Fibroblast of skin of left quadriceps (primary cell): ENCODE measurements around the gene TNRC6B.

Source experiments
- DNase-seq, 2 experiments: peaks; one replicate each; pipeline ENCODE4 v3.0.0-alpha.2; 2013; ENCODE audit warnings: low read depth in 2 of 2

Gene TNRC6B

DNA sequence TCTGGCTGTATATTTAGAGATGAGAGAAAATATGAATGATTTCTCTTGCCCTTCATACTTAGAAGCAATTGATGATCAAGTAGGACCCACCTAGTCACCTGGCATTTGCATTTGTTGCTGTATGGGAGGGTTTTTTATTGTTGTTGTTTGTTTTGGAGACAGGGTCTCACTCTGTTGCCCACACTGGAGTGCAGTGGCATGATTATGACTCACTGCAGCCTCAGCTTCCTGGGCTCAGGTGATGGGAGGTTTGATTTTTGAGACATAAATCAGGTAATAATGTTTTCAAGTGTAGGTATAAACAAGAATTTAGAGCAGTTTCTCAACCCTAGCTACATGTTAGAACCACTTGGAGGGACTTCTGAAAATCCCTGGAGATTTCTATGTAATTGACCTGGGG lies 63.0 kb downstream of the TNRC6B start:
- DNase-seq = no peak

- no peak for DNase-seq
Measured at GRCh38 chr22:40241200-40241763, 63.6 kb downstream of the TNRC6B start.

DNA sequence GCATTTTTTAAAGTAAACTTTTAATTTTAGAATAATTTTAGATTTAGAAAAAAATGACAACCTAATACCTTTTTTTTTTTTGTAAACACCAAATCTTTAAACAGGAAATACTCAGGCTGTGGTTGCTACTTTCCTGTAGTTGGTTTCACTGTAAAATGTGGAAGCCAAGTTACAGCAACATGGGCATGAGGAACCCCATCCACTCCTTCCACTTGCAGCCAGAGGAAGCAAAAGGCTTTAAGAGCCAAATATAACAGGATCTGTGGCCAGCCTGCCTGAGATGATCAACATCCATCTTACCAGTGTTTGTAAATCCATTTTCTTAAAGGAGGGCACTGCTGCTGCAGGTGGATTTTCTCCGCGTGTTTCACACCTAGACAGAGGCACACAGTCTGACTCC lies 66.2 kb downstream of the TNRC6B start:
- no peak for DNase-seq

GRCh38 chr22:40244586-40244985 lies 66.9 kb downstream of the TNRC6B start:
- no peak for DNase-seq

- DNase-seq = no peak
Measured at GRCh38 chr22:40247976-40248375, 70.3 kb downstream of the TNRC6B start.

GRCh38 chr22:40249286-40249685 lies 71.6 kb downstream of the TNRC6B start:
- DNase-seq = no peak

- no peak for DNase-seq
Measured at GRCh38 chr22:40250608-40251007, 72.9 kb downstream of the TNRC6B start.

GRCh38 chr22:40251106-40251505 lies 73.4 kb downstream of the TNRC6B start:
- no peak for DNase-seq

DNA sequence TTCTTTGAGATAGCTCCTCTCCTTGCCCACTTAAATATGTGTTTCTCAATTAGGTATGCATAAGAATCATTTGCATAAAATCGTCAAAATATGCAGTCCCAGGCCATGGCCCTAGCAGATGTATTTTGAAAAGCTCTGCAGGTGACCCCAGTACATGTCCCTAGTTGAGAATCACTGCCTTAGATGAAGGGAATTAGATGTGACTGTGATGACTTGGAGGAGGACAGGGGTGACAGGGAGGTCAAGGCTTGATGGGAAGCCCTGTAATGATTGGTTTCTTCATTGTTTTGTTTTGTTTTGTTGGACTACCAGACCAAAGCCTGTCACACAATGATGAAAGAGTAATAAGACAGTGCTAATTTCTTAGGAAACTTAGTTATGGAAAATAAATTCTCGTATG lies 74.4 kb downstream of the TNRC6B start:
- no peak for DNase-seq

- DNase-seq = no peak
Measured at GRCh38 chr22:40256516-40256915, 78.8 kb downstream of the TNRC6B start.

DNA sequence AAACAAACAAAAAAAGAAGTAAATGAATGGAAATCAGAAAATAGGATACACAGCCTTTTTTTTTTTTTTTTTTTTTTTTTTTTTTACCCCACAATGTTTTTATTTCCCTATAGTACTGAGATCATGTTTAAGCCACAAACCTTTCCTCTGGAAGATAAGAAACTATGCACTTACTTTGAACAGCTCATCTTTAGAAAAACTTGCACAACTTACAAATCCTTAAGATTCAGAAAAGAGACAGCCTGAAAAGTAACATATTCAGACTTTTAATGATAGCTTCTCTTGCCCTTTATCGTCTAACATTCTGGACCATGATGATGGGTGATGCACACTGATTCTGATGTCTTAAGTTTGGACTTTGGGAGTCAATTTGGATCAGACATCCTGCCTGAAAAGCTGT lies 80.3 kb downstream of the TNRC6B start:
- no peak for DNase-seq

DNA sequence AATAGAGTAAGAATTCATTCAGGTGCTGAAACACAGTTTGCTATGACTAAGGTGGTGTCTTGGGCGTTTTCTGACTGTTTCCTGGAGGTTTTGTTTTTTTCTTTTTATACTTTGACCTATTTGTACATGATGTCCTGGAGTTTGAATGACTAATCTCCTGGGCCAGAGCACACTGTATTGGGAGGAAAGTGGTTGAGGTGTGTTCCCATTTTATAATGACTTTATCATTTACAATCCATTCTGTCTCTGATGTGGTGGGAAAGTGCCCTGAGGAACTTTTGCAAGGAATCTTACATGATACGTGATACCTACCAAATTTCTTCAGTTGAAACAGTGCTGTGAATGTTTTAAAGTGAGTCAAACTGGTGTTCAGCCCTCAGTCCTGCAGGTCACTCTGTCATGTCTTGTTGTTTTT lies 80.8 kb downstream of the TNRC6B start:
- no peak for DNase-seq

GRCh38 chr22:40261783-40262182 lies 84.1 kb downstream of the TNRC6B start:
- DNase-seq = no peak

- no peak for DNase-seq
Measured at GRCh38 chr22:40263191-40263590, 85.5 kb downstream of the TNRC6B start.

DNA sequence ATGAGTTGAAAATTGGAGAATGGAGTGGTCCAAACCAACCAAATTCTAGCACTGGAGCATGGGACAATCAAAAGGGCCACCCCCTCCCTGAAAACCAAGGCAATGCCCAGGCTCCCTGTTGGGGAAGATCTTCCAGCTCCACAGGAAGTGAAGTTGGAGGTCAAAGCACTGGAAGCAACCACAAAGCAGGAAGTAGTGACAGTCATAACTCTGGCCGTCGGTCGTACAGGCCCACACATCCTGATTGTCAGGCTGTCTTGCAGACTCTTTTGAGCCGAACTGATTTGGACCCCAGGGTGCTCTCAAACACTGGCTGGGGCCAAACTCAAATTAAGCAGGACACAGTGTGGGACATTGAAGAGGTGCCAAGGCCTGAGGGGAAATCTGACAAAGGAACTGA lies 88.1 kb downstream of the TNRC6B start:
- no peak for DNase-seq

DNA sequence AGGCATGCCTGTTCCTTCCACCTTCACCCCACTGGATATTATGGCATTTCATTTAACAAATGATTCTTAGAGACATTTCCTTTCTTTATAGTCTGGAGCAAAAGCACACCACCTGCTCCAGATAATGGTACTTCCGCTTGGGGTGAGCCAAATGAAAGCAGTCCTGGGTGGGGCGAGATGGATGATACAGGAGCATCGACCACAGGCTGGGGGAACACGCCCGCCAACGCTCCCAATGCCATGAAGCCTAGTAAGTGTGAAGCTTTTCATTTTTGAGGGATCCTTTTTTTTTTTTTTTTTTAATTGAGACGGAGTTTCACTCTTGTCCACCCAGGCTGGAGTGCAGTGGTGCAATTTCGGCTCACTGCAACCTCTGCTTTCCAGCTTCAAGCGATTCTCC lies 92.3 kb downstream of the TNRC6B start:
- DNase-seq = no peak

- DNase-seq = no peak
Measured at GRCh38 chr22:40270748-40271373, 93.1 kb downstream of the TNRC6B start.

GRCh38 chr22:40271440-40271839 lies 93.7 kb downstream of the TNRC6B start:
- DNase-seq = no peak

- peak in 1 of 2 experiments; percentile 16 for DNase-seq
Measured at GRCh38 chr22:40273319-40273718, 95.6 kb downstream of the TNRC6B start.

DNA sequence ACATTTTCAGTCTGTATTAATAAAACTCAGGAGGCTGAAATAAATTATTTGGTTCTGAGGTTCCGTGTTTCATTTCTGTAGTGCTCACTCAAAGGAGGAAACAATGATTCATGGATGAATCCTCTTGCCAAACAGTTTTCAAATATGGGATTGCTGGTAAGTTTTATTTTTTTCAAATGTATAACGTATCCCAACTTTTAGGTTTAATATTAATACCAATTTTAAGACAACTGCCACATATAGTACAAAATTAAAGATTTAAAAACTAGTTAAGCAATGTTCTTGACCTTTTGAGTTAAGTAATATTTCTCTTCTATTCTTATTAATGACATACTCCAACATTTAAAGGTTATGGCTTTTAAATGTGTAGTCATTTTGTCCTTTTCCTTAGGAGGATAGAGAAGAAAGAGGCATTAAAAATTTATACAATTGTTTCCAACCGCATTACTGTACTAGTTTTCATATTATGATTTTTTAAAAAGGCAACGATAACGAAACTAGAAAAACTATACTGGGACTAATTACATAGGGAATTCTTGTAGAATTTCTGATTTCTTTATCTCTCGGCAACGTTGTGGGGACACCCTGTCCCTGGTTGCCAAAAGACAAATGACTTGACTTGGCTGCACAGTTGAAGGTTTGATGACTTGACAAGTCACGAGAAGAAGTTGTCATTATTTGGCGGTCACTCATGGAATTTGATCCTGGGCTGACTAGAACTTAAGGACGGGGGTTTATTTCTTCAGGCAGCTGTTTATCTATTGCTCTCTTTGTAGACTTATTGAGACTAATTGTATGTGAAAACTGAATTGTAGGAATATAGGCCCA lies 99.5 kb downstream of the TNRC6B start:
- no peak for DNase-seq

DNA sequence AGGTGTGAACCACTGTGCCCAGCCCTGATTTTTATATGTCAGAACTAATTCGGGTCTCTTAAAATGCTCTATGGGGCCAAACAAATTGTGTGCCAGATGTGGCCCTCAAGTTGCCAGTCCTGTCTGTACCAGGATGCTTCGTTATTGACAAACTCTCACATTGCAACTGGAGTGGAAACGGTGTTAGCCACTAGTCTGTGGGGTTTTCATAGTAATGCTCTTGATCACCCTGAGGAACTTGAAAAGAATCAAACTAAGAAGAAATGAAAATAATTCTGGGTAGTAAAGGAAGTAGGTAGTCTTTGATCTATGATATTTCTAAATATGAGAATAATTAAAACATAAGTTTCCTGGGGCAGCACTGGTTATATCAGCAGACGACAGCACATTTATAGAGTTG lies 101.3 kb downstream of the TNRC6B start:
- no peak for DNase-seq

- no peak for DNase-seq
Measured at GRCh38 chr22:40281717-40282116, 104.0 kb downstream of the TNRC6B start.

DNA sequence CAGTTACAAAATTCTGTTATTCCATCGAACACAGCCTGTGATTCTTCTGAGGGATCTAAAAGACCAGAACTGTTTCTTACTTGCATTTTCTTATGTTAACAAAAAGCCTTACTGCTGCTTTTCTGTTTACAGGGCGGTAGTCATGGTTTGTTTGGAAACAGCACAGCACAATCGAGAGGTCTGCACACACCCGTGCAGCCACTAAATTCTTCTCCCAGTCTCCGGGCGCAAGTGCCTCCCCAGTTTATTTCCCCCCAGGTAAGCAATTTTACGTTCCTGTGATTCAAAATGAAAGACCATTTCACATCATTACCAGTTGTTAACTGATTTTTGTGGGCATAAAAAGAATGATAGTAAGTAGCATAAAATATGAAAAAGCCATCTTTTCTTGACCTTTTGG lies 107.8 kb downstream of the TNRC6B start:
- no peak for DNase-seq
